ENCODE measurements around the gene MFSD6. TPM values are rescaled to one million over a fixed set of nuclear protein-coding genes. Genes with fewer than 3 reads are reported as not detected.

The MFSD6 gene
- polyA plus RNA-seq, 1 of the 3 experiments (the other 2 are of a cell fraction): 15.1 TPM

DNA sequence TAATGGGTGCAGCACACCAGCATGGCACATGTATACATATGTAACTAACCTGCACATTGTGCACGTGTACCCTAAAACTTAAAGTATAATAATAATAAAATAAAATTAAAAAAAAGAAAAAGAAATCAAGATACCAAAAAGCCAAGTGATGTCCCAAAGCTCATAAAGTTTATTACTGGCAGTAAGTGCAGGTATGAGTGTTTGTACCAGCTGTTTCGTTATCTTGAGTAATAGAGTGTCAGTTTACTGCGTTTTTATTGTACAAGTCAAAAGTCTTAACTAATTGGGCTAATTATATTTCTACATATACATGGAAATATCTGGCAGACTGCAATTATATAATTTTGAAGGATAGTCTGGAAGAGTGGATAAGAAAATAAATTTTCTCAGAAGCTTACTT lies 41.8 kb downstream of the MFSD6 start:
- Histone ChIP-seq H3K27me3 (ENCODE audit: insufficient read depth) (no peaks in the 10 kb centered on the region), H3K9ac (no peak overlapping the region), H3K9me3 (no peaks in the 10 kb centered on the region), H3F3A (replicated peaks; ENCODE audit: insufficient read depth) (peaks cover 7% of the 10 kb centered on the region), H3K9me2 (no peaks in the 10 kb centered on the region), H3K4me1 (ENCODE audit: control insufficient read depth in 1 of 2, insufficient read depth in 2 of 2, low read depth in 1 of 2, low read length in 1 of 2) (peaks cover 7 to 14% of the 10 kb centered on the region in 2 experiments; a peak in 3 of 4 replicates), H4K20me1 (ENCODE audit: insufficient read depth) (no peaks in the 10 kb centered on the region), H3K27ac (ENCODE audit: low read depth in 2 of 2, low read length in 1 of 2) (no peak overlapping the region), H3K4me3 (ENCODE audit: low read depth in 2 of 2, low read length in 1 of 2) (no peak overlapping the region), H3K36me3 (replicated peaks in 1 of 2; ENCODE audit: control insufficient read depth in 1 of 2, insufficient read depth in 2 of 2, low read length in 1 of 2) (no peaks in the 10 kb centered on the region), H3K79me2 (ENCODE audit: insufficient read depth) (no peaks in the 10 kb centered on the region), H3K4me2 (no peak overlapping the region), H2AFZ (ENCODE audit: low read depth) (no peak overlapping the region)
- POLR2A ChIA-PET: no interaction called here
- CTCF ChIA-PET: interaction anchor here (1.4 kb wide), 1 partner anchor 10 kb away, joined by 3 read pairs; no protein-coding TSS in a partner anchor
- DNase-seq: no peak
- TF ChIP-seq SIN3A (IDR thresholded peaks at IDR 0.05; ENCODE audit: borderline replicate concordance, low read depth, low read length): no peak
- no peak for TF ChIP-seq MEF2A (IDR thresholded peaks at IDR 0.05; ENCODE audit: borderline replicate concordance, low read depth)
- no peak for TF ChIP-seq RCOR1 (IDR thresholded peaks at IDR 0.05; ENCODE audit: low read length)
- no peak for TF ChIP-seq POLR2AphosphoS5 (IDR thresholded peaks at IDR 0.05; ENCODE audit: low read depth, low read length)
- 97% methylated on average over 3 of the region's 3 CpGs for WGBS (ENCODE audit: low lambda C conversion rate)

DNA sequence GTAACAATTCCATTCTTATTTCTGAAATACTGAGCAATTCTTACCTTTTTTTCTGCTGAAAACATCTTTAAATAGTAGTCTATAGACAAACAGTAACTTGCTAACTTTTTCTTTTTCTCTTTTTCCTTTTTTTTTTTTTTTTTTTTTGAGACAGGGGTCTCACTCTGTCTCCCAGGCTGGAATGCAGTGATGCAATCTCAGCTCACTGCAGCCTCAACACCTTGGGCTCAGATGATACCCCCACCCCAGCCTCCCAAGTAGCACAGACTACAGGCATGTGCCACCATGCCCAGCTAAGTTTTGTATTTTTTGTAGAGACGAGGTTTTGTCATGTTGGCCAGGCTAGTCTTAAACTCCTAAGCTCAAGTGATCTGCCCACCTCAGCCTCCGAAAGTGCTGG lies 42.2 kb downstream of the MFSD6 start:
- ChIA-PET CTCF (interaction anchor here (1.4 kb wide), 1 partner anchor 9 kb away, joined by 3 read pairs; no protein-coding TSS in a partner anchor), POLR2A (no interaction called here)
- Histone ChIP-seq H3K9ac (no peak overlapping the region), H3K27ac (ENCODE audit: low read depth in 2 of 2, low read length in 1 of 2) (no peak overlapping the region), H3K79me2 (ENCODE audit: insufficient read depth) (no peaks in the 10 kb centered on the region), H3F3A (replicated peaks; ENCODE audit: insufficient read depth) (peaks cover 7% of the 10 kb centered on the region), H3K9me2 (no peaks in the 10 kb centered on the region), H4K20me1 (ENCODE audit: insufficient read depth) (no peaks in the 10 kb centered on the region), H3K4me2 (no peak overlapping the region), H3K4me3 (ENCODE audit: low read depth in 2 of 2, low read length in 1 of 2) (no peak overlapping the region), H2AFZ (ENCODE audit: low read depth) (no peak overlapping the region), H3K27me3 (ENCODE audit: insufficient read depth) (no peaks in the 10 kb centered on the region), H3K9me3 (no peaks in the 10 kb centered on the region), H3K36me3 (replicated peaks in 1 of 2; ENCODE audit: control insufficient read depth in 1 of 2, insufficient read depth in 2 of 2, low read length in 1 of 2) (no peaks in the 10 kb centered on the region), H3K4me1 (ENCODE audit: control insufficient read depth in 1 of 2, insufficient read depth in 2 of 2, low read depth in 1 of 2, low read length in 1 of 2) (peaks cover 7 to 11% of the 10 kb centered on the region in 2 experiments; a peak in 3 of 4 replicates)
- TF ChIP-seq, protein P1, sequence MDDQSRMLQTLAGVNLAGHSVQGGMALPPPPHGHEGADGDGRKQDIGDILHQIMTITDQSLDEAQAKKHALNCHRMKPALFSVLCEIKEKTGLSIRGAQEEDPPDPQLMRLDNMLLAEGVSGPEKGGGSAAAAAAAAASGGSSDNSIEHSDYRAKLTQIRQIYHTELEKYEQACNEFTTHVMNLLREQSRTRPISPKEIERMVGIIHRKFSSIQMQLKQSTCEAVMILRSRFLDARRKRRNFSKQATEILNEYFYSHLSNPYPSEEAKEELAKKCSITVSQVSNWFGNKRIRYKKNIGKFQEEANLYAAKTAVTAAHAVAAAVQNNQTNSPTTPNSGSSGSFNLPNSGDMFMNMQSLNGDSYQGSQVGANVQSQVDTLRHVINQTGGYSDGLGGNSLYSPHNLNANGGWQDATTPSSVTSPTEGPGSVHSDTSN (IDR thresholded peaks at IDR 0.05): no peak
- TF ChIP-seq RFX5 (IDR thresholded peaks at IDR 0.05; ENCODE audit: low read length): no peak
- TF ChIP-seq YY1 (IDR thresholded peaks at IDR 0.05; ENCODE audit: low read depth): no peak
- TF ChIP-seq NFIC (IDR thresholded peaks at IDR 0.05; ENCODE audit: borderline replicate concordance): no peak
- TF ChIP-seq, protein P2, sequence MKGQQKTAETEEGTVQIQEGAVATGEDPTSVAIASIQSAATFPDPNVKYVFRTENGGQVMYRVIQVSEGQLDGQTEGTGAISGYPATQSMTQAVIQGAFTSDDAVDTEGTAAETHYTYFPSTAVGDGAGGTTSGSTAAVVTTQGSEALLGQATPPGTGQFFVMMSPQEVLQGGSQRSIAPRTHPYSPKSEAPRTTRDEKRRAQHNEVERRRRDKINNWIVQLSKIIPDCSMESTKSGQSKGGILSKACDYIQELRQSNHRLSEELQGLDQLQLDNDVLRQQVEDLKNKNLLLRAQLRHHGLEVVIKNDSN (IDR thresholded peaks at IDR 0.05; ENCODE audit: borderline replicate concordance, low read depth): no peak
- TF ChIP-seq FOXM1 (IDR thresholded peaks at IDR 0.05; ENCODE audit: low read depth): no peak
- TF ChIP-seq NRF1 (IDR thresholded peaks at IDR 0.05; ENCODE audit: low read depth, low read length): no peak
- no peak for TF ChIP-seq JUND (IDR thresholded peaks at IDR 0.05)
- no peak for TF ChIP-seq FOXJ3 (CRISPR knock-in tag; IDR thresholded peaks at IDR 0.05)
- TF ChIP-seq MEF2A (IDR thresholded peaks at IDR 0.05; ENCODE audit: borderline replicate concordance, low read depth): no peak
- TF ChIP-seq TEAD4 (IDR thresholded peaks at IDR 0.05; ENCODE audit: borderline replicate concordance, insufficient read depth): no peak
- no peak for TF ChIP-seq EP300 (IDR thresholded peaks at IDR 0.05; ENCODE audit: borderline replicate concordance in 1 of 2, low read depth in 1 of 2, low read length in 1 of 2)
- TF ChIP-seq RAD21 (IDR thresholded peaks at IDR 0.05; ENCODE audit: low read length): no peak
- no peak for DNase-seq
- WGBS (ENCODE audit: low lambda C conversion rate): 100% methylated on average over 2 of the region's 2 CpGs
